ENCODE measurements around the gene UBP1.

- TF ChIP-seq EP300 (IDR thresholded peaks at IDR 0.05; ENCODE audit: borderline replicate concordance in 1 of 2, low read depth in 1 of 2, low read length in 1 of 2) (no peak), TAF1 (IDR thresholded peaks at IDR 0.05; ENCODE audit: borderline replicate concordance, low read depth, low read length) (no peak), RAD21 (IDR thresholded peaks at IDR 0.05; ENCODE audit: low read length) (no peak), RFX5 (IDR thresholded peaks at IDR 0.05; ENCODE audit: low read length) (no peak), RXRA (IDR thresholded peaks at IDR 0.05; ENCODE audit: borderline replicate concordance, low read depth) (no peak), GABPA (IDR thresholded peaks at IDR 0.05; ENCODE audit: low read depth) (no peak), POLR2AphosphoS5 (IDR thresholded peaks at IDR 0.05; ENCODE audit: low read depth, low read length) (no peak)
- TF ChIP-seq, protein P1, sequence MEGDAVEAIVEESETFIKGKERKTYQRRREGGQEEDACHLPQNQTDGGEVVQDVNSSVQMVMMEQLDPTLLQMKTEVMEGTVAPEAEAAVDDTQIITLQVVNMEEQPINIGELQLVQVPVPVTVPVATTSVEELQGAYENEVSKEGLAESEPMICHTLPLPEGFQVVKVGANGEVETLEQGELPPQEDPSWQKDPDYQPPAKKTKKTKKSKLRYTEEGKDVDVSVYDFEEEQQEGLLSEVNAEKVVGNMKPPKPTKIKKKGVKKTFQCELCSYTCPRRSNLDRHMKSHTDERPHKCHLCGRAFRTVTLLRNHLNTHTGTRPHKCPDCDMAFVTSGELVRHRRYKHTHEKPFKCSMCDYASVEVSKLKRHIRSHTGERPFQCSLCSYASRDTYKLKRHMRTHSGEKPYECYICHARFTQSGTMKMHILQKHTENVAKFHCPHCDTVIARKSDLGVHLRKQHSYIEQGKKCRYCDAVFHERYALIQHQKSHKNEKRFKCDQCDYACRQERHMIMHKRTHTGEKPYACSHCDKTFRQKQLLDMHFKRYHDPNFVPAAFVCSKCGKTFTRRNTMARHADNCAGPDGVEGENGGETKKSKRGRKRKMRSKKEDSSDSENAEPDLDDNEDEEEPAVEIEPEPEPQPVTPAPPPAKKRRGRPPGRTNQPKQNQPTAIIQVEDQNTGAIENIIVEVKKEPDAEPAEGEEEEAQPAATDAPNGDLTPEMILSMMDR (IDR thresholded peaks at IDR 0.05): no peak
- TF ChIP-seq, protein P2, sequence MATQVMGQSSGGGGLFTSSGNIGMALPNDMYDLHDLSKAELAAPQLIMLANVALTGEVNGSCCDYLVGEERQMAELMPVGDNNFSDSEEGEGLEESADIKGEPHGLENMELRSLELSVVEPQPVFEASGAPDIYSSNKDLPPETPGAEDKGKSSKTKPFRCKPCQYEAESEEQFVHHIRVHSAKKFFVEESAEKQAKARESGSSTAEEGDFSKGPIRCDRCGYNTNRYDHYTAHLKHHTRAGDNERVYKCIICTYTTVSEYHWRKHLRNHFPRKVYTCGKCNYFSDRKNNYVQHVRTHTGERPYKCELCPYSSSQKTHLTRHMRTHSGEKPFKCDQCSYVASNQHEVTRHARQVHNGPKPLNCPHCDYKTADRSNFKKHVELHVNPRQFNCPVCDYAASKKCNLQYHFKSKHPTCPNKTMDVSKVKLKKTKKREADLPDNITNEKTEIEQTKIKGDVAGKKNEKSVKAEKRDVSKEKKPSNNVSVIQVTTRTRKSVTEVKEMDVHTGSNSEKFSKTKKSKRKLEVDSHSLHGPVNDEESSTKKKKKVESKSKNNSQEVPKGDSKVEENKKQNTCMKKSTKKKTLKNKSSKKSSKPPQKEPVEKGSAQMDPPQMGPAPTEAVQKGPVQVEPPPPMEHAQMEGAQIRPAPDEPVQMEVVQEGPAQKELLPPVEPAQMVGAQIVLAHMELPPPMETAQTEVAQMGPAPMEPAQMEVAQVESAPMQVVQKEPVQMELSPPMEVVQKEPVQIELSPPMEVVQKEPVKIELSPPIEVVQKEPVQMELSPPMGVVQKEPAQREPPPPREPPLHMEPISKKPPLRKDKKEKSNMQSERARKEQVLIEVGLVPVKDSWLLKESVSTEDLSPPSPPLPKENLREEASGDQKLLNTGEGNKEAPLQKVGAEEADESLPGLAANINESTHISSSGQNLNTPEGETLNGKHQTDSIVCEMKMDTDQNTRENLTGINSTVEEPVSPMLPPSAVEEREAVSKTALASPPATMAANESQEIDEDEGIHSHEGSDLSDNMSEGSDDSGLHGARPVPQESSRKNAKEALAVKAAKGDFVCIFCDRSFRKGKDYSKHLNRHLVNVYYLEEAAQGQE (IDR thresholded peaks at IDR 0.05; ENCODE audit: low read depth, low read length): no peak
Observed at GRCh38 chr3:33461097-33461496, 20.9 kb upstream of the UBP1 start.
